HG02759 (cell line): ENCODE data around the gene ZNF335.

Source experiments
- ATAC-seq: cut with Tn5 transposase; IDR thresholded peaks from one replicate; pipeline ENCODE4 v1.9.1; 2021; ENCODE audit warnings: mild to moderate bottlenecking, moderate library complexity; ENCODE audit not compliant: unreplicated experiment

ZNF335 gene

GRCh38 chr20:45953672-45954071, 18.3 kb downstream of the ZNF335 start:
- no peak for ATAC-seq

DNA sequence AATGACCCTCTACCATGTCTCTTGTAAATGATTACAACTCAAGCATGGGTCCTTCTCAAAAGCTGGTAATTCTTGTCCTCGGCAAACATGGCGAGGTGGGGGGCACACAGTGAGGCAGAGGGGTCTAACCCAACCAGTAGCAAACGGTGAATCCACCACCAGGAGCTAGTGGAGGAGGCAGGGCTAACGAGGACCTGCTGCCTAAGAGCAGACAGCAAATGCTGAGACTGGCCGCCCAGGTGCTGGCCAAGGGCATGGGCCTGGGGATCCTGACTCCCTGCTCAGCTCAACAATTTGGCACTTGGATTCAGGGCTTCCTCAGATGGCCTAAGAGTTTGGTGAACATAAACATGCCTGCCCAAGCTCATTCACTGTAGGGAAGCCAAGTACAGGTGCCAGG, 19.1 kb downstream of the ZNF335 start:
- ATAC-seq = no peak

GRCh38 chr20:45951925-45952834, 19.8 kb downstream of the ZNF335 start:
- ATAC-seq = no peak

DNA sequence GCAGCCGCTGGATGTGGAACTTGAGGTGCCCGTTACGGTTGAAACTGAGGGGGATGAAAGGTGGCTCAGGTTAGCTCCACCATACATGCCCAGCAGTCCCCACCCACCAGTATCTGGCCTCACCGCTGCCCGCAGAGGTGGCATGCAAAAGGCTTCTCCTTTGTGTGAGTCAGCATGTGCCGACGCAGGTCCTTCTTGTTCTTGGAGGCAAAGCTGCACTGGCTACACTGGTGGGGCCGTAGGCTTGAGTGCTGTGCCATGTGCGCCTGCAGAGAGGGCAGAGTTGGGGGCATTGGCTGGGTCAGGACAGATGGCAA, 21.7 kb downstream of the ZNF335 start:
- no peak for ATAC-seq

- ATAC-seq = no peak
These were observed 22.3 kb downstream of the ZNF335 start for GRCh38 chr20:45949542-45950329.

DNA sequence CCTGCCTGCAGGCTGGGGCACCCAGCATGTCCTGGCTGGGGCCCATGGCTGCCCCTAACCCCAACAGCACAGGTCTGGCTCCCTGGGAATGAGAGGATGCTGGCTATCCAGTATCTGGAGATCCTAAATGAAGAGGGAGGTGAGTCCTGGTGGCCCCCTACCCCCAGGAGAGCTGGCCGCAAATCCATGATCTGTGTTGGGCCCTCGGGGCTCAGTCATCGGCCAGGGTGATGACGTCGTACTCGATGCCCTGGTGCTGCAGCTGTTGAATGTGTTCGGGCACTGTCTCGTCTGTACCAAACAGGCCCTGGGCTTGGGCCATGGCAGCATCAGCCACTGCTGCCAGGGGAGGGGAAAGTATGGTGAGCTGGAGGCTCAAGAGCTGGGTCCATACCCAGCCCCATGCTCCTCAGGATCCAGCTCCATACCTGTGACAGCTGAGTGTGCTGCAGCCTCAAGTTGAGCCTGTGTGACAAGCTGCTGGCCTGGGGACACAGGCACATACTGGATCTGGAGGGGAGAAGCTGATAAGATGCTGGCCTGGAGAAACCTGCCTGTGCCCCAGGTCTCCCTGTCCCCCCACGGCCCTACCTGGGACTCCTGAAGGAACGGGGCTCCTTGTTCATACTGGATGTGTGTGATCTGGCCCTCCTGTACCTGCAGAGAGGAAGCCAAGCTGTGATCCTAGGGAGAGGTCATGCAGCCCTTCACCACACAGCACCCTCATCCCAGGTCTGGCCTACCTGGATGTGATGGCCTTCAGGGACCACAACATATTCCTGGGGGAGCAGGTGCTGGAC, 23.1 kb downstream of the ZNF335 start:
- no peak for ATAC-seq

- no peak for ATAC-seq
These were observed 23.7 kb downstream of the ZNF335 start for GRCh38 chr20:45948261-45948733.

GRCh38 chr20:45947110-45947866, 24.7 kb downstream of the ZNF335 start:
- no peak for ATAC-seq

GRCh38 chr20:45946149-45946970, 25.6 kb downstream of the ZNF335 start:
- no peak for ATAC-seq

- no peak for ATAC-seq
These were observed 26.3 kb downstream of the ZNF335 start for GRCh38 chr20:45945678-45946148.

- ATAC-seq = no peak
These were observed 26.9 kb downstream of the ZNF335 start for GRCh38 chr20:45944965-45945677.

GRCh38 chr20:45944151-45944964, 27.6 kb downstream of the ZNF335 start:
- ATAC-seq = no peak

DNA sequence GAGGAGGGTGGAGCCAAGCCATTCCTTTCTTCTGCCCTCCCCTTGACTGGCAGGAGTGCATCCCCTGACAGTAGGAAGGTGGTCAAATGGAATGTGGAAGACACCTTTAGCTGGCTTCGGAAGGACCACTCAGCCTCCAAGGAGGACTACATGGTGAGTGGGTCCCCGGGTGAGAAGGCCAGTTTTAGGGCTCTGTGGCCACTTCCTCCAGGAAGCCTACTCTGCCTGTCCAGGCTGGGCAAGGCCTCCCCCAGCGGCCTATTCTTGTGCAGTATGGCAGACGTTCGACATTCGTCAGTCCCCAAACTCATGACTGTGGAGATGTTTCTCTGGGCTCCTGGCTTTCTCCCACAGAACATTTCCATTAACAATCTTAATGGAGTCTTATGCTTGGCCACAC, 28.4 kb downstream of the ZNF335 start:
- no peak for ATAC-seq

DNA sequence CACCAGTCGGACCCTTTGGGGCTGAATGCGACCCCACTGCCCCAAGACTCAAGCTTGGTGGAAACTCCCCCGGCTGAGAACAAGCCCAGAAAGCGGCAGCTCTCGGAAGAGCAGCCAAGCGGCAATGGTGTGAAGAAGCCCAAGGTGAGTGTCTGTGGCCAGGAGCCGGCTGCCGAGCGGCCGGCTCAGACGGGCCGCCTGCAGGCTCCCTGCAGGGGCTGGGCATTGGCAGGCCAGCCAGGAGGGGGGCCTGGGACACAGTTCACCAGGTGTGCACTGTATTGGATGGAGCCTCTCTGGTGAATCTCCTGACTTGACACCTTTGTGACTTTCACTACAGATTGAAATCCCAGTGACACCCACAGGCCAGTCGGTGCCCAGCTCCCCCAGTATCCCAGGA, 31.5 kb downstream of the ZNF335 start:
- ATAC-seq = no peak

DNA sequence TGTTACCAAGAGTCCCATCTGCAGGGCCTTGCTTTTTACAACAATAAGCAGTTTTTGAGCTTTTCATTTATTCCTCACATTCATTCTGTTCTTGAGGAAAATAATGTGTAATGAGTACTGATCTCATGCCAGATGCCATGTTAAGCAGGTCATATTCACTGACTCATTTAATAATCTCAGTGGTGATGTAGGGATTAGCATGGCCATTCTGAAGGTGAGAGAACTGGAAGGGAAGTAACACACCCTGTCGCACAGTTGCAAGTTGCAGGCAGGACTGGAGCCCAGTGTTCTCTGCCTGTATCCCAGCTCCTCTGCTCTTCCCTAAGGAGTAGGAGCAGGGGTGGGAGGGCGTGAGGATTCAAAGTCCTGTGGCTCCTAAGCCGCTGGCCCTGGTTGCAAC, 31.9 kb downstream of the ZNF335 start:
- no peak for ATAC-seq

DNA sequence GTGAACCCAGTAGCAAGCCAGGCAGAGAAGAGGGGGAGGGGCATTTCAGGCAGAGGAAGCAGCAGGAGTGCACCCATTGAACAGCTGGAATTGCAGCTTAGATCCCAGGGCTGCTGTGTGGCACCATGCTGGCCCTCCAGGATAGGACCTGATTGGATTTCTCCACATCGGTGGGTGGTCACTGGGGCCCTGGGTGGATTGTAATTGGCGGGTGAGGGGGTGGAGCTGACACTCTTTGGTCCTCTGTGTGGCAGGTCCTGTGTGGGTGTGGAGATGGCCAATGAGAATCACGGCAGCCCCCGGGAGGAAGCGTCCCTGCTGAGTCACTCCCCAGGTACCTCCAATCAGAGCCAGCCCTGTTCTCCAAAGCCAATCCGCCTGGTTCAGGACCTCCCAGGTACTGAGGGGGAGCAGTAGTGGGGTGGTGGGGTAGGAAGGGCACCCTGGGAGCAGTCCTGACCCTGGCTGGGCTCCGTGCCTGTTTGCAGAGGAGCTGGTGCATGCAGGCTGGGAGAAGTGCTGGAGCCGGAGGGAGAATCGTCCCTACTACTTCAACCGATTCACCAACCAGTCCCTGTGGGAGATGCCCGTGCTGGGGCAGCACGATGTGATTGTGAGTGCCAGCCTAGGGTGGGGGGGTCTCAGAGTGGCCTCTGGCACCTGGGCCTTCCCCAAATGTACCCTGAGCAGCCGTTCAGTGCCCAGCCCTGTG, 33.1 kb downstream of the ZNF335 start:
- no peak for ATAC-seq

DNA sequence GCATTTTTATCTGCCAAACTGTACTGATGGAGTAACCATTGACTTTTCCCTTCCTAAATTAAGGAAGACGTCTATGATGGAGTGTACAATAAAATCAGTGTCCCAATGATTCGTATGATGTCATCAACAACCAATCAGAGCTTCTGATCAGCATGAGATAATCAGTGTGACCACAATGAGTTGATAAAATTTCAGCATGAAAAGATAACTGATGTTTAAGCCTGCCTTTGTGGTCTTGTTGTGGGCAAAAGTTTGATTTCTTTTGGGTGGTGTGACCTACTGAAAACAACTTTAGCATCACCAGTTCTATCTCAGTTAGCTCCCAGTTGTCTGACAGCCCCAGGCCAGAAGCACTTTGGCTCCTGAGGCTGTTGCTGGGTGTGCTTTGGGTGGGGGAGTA, 34.2 kb downstream of the ZNF335 start:
- no peak for ATAC-seq
